CD4-positive, alpha-beta T cell treated with Interleukin-15 for 4 hours (primary cell): ENCODE results near the gene DDX10.
"Not testable (repeated sequence)": the region's sequence is repeated elsewhere in the genome, so short reads cannot be mapped to it uniquely, and the experiment has no call there.

Experiments
- DNase-seq: peaks from one replicate; pipeline ENCODE4 v3.0.0-alpha.2; 2020; ENCODE audit warnings: low spot score

Gene DDX10

DNA sequence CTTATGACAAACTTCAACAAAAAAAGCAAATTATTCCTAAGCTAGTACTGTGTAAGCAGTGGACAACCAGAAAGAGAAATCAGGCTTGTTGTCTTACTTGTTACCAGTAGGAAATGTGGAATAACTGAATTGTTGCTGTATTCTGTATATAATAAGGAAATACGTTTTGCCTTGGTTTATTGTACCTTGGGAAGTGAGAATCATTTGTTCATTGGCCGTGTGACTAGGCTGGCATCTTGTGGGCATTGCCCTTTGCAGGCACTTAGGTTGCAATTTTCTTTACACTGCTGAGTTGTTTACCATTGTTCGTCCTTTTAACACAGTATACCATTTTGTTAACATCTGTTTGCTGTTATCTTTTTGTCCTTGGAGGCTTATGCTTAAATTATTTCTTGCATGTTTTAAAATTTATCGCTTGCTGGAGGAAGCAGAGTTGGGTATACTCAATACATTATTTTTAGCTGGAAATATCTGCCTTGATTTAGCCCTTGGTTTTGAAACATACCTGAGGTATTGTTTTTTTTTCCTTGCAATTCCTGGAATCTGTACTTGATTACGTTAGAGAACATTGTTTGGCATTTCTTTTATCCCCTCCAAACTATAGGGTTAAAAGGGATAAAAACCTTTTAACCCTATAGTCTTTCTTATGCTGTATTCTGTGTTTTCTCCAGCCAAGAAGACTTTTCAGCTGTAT is 109.3 kb downstream of the DDX10 start:
- no peak for DNase-seq

DNA sequence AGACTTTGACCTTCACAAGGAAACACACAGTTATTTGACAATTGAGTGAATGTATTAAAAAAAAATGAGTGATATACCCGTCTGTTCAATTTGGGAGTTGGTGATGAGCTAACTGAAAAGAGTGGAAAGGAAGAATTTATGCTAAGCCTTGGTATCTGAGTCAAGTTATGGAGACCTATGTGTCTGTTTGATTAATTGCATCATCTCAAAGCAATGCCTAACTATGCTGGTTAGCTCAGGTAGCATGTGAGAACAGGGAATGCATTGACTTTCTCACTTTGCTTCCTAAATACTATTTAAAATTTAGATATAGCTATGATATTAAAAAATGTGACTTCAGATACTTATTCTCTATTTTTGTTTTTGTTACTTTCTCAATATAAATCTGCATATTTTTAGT is 110.5 kb downstream of the DDX10 start:
- no peak for DNase-seq

DNA sequence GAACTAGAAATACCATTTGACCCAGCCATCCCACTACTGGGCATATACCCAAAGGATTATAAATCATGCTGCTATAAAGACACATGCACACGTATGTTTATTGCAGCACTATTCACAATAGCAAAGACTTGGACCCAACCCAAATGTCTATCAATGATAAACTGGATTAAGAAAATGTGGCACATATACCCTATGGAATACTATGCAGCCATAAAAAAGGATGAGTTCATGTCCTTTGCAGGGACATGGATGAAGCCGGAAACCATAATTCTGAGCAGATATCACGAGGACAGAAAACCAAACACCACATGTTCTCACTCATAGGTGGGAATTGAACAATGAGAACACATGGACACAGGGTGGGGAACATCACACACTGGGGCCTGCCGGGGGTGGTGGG is 114.3 kb downstream of the DDX10 start:
- DNase-seq = not testable (repeated sequence)

DNA sequence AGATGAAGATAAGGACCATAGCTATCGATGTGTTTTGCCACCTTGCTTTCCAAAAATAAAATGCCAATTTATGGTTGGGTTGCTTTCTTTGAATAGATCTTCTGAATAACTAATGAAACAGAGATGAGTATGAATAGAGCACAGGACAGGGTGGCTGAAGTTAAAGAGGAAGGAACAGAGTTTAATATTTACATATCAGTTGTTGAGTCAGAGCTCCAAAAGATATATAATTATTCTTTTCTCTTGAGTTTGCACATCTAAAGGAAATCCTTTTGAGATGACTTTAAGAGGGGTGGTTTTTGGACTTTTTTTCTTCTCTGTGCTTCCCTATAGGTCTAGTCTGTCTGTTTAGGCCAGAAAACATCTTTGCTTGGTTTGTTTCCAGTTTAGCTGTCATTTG is 115.2 kb downstream of the DDX10 start:
- DNase-seq = no peak

DNA sequence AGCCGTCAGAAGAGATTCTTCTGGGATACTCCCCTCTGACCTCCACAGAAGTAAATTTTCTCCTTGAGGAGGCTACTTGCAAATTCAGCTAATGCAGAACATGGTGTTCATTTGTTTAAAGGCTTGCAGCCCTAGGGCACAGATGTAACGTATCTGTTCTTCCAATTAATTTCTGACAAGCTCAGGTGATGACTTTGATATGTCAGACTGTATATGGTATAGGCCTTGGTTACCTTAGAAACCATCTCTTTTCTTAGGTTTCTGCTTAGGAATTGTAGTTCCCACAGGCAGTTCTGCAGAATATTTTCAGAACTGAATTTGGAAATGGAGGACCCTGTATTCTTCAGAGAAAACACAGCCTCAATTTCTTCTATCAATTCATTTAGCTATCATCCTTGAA is 117.1 kb downstream of the DDX10 start:
- DNase-seq = no peak

DNA sequence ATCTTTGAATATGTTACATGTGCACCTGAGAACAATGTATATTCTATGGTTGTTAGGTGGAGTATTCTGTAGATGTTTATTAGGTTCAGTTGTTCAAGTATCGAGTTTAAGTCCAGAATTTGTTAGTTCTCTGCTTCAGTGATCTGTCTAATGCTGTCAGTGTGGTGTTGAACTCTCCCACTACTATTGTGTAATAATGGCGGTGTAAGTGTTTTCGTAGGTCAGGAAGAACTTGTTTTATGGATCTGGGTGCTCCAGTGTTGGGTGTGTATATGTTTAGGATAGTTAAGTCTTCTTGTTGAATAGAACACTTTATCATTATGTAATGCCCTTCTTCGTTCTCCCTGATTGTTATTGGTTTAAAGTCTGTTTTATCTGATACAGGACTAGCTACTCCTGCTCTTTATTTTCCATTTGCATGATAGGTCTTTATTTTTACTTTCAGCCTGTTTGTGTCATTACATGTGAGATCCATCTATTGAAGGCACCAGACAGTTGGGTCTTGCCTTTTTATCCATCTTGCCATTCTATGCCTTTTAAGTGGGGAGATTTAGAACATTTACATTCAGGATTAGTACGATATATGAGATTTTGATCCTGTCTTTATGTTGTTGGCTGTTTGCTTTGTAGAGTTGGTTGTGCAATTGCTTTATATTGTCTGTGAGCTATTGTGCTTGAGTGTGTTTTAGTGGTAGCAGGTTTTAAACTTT is 121.6 kb downstream of the DDX10 start:
- no peak for DNase-seq

DNA sequence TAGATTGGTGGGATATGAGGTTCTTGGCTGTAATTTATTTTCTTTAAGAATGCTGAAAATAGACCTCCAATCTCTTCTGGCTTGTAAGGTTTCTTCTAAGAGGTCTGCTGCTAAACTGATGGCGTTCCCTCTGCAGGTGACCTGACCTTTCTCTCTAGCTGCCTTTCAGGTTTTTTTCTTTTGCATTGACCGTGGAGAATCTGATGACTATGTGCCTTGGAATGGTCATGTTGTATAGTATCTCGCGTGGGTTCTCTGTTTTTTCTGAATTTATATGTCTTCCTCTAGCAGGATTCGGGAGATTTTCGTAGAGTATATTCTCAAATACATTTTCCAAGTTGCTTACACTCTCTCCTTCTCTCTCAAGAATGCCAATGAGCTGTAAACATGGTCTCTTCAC is 122.2 kb downstream of the DDX10 start:
- DNase-seq = no peak

DNA sequence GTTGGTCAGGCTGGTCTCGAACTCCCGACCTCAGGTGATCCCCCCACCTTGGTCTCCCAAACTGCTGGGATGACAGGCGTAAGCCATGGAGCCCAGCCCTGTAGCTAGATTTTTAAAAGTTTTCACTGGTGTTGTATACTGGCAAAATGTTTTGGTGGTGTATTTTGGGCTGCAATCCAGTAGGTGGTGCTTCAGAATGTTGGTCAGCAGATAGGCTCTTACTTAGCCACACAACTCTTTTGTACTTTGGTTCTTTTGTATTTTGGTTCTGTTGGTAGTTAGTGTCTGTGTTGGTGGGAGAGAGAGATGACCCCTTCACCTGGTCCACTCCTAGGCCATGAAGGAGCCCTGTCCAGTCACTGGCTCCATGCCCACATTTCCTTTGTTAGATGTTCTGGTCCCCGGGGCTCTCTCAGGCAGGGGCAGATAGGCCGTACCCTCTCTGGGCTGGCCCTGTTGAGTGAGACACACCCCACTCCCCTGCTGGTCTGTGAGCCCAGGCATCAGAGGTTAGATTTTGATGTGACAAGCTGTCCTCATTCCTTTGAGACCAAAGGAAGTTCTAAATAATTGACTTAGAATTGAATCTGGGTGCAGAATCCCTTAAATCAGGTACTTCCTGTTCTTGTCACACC is 123.8 kb downstream of the DDX10 start:
- no peak for DNase-seq

DNA sequence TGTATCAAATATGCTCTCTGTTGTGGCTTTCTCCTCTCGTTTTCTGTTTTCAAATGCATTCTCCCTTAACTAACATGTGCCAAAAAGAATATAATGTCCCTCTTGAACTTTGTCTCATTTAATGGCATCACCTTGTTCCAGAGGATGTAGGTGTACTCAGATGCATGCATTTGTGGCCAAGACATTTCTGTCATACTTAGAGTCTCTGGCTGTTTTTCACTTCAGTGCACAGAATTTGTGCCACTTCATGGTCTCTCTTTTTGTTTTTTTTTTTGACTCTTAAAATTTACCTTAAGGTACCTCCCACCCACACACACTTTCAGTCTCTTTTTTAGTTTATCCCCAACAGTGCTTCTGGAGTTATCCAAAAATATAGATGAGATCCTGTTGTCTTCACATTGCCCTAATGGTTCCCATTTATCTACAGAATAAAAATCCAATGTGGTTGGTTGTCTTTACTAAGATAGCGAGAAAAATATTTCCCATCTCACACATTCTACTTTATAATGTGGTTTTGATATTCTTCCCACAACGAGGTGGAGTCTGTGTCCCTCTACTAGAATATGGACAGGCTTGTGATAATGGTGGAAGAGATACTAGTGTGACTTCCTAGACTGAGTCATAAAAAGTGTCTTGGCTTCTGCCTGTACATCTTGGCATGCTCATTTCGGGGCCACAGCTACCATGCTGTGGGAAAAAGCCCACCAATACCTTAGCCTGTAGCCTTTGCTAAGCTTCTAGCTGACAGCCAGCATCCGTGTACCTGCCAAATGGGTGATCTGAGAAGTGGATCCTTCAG is 125.8 kb downstream of the DDX10 start:
- no peak for DNase-seq

DNA sequence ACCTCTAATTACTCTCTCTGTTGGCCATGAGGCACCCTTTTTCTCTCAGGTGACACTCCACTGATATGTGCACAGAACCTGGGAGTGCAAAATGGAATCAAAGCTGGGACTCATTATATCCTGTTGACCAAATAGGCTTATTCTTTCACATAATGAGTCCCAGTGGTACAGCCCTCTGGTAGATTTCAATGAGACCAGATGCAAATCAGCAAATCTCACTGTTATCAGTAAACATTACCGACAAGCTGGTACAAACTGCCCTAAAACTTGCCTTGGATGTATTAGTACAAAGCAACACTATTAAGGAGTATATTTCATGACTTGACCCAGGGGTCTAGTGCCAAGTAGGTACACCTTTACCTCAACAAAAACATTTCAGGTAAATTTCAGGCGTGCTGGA is 128.3 kb downstream of the DDX10 start:
- DNase-seq = no peak

DNA sequence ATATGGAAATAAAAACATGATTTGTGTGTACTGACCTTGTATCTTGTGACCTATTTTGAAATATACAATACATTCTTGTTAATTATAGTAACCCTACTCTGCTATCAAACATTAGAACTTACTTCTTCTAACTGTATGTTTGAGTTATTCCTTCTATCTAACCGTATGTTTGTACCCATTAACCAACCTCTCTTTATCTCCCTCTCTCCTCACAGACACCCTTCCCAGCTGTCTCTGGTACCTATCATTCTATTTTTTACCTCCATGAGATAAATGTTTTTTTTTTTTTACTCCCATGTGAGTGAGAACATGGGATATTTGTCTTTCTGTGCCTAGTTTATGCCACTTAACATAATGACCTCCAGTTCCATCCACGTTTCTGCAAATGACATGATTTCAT is 128.7 kb downstream of the DDX10 start:
- no peak for DNase-seq

DNA sequence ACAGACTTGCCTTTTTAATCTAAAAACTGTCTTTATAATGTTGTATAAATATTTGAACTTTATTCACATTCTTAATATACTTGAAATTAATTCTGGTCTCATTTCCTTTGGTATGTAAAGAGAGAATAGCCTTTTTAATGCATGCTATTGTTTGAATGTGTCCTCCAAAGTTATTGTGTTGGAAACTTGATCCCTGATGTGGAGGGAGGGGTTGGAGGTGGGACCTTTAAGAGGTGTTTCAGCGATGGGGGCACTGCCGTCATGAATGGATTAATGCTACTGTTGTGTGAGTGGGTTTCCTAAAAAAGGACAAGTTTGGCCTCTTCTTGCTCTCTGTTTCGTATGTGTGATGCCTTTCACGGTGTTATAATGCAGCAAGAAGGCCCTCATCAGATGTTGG is 131.7 kb downstream of the DDX10 start:
- no peak for DNase-seq

DNA sequence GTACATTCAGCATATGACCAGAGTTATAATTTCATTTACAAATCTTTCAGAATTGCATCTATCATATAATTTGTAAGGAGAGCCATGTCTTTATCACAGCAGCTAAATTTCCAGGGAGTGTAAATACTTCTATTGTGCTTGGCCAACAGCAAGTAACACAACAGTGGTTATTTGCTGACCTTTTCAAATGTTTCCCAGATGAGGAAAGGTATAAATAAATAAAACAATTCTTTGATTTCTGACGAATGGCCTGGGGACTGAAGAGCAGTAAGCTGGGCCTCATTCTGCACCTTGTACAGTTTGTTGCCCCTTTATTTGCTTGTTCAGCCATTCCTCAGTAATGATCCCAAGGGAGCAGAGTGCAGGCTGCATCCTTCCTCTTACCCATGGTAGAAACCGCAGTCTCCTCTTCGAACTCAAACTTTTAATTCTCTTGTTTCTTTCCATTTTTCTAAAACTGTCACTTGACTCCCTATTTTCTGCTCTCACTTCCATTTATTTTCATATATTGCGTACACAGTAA is 132.8 kb downstream of the DDX10 start:
- no peak for DNase-seq

DNA sequence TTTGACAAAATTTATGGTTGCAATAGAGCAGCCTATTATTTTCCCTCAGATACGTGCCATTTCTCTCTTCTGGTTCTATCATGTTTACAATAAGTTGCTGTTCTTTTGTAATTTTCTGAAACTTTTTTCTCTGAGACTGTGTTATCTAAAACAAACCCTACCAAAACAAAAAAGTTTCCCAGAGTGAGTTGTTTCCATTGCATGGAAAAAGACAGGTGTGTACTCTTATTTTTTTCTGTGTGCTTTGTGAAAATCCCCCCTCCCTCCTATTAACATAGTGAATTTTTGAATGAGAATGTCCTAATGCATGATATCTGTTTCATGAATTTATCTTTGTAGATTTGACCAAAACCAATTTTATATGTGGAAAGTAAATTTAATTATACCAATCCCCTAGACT is 137.6 kb downstream of the DDX10 start:
- DNase-seq = no peak

DNA sequence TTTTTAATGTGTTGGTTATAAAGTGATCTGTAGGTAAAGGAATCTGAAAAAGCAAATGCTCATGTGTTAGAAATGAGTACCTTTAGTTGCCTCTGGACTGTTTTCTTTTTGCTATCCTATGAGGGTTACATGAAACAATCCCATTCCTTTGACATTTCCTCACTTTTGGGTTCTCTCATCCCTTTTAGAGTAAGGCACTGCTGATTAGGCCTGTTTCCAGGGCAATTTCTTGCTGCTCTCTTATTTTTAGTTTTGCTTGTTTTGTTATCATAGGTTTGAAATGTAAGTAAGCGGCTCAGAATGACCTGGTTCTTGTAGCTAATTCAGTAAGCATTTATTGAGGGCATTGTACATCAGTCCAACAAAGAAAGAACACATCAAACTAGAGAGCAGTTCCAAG is 138.9 kb downstream of the DDX10 start:
- DNase-seq = no peak

DNA sequence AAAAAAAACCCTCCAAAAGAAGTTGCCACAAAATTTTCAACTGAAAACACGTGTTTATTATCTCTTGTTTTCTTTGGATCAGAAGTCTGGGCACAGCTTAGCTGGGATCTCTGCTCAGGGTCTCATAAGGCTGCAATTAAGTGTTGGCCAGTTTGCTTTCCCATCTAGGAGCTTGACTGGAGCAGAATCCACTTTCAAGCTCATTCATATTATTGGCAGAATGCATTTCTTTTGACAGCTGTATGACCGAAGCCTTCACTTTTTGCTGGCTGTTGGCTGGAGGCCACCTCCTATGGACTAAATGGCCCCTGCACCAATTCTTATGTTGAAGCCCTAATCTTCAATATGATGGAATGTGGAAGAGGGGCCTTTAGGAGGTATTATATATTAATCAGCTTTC is 139.6 kb downstream of the DDX10 start:
- no peak for DNase-seq

DNA sequence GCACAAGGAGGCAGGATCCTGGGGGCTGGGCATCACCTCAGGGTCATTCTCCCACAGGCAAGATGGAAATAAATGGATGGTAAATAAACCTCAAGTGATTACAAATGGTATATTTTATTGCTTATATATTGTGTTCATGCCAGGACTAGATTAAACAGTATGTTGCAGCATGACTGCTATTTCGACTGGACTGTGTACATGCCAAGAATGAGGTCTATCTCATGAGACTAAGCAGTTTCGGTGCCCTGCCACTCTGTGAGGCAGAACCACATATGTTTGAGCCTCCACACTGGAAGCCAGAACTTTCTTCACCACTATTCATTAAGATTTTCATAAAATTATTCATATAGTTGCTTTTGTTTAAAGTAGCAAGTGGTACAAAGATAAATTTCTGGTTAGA is 140.2 kb downstream of the DDX10 start:
- no peak for DNase-seq

DNA sequence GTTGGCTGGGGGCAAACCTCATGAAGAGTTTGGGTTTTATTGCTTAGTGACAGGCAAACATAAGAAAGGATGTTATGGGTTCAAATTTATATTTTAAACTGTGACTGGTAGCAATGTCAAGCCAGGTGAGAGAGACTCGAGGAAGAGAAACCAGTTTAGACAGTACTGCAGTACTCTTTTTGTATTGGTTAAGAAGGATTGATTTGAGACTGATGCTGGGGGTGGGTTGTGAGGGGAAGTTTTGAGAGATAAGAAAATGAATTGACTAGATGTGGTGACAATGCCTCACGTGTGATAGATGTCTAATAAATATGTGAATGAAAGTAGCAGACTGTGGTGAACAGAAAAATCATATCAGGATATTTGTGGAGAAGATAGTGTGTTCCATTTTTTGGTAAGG is 142.4 kb downstream of the DDX10 start:
- no peak for DNase-seq

DNA sequence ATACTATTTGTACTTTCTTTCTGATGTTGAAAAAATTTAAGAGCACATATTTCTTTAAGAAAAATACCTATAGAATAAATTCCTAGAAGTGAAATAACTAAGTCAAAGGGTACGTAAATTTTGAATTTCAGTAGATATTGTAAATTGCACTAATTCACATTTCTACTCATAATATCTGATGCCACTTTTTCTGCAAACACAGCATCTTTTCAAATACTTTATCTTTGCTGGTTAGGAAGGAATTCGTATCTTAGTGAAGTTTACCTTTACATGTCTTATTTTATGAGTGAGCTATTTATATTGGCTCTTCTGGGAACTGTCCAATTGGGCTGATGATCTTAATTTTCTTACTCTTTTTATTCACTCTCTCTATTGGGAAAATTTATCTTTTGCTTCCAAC is 148.2 kb downstream of the DDX10 start:
- no peak for DNase-seq

DNA sequence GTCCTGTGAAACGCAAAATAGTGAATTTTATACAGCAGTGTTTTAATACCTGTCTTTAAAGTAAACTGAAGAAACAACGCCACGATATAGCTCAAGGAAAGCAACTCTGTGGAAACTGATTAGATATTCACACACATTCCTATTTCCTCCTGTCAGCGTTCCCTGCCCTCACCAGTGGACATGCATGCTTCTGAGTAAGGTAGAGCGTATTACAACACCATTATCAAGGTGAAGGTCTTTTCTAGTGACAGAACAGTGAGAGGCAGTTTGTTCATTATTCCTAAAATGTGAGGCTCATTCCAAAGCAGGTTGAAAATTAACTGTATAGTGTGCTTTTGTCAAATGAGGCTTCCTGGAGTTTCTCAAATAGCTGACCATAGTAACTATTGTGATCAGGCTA is 153.1 kb downstream of the DDX10 start:
- no peak for DNase-seq

DNA sequence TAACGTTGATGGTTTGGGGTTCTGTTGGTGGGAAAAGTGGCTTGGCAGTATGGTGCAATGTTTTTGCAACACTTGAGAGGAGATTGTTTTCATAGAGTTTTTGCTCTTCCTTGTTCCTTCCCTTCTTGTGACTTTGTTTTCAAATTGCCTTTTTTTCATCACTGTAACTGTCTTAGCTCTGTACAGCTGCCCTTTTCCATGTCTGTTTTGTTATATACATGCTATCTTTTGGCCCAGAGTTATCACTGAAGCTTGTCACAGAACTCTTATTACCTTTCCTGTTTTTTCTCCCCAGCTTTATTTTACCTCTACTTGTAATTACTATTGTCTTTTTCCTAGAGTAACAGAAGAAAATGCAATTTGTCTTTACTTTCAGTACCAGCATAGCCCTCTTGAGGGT is 154.1 kb downstream of the DDX10 start:
- no peak for DNase-seq

DNA sequence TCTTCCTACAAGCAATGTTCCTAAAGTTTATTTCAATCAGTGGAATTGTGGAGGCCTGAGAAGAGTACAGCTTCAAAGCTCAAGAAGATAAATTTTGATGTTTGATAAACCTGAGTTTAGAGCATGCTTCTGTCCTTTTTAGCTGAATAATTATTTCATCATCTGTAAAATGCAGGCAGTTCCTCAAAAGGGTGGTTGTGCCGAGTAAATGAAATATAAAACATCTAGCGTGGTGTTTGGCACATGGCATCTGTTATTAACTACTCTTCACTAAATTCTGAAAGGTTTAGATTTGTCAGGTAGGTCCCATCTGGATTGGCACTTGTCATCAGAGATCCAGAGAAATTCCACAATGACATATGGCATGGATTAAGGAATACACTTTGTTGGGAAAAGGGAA is 155.1 kb downstream of the DDX10 start:
- no peak for DNase-seq

DNA sequence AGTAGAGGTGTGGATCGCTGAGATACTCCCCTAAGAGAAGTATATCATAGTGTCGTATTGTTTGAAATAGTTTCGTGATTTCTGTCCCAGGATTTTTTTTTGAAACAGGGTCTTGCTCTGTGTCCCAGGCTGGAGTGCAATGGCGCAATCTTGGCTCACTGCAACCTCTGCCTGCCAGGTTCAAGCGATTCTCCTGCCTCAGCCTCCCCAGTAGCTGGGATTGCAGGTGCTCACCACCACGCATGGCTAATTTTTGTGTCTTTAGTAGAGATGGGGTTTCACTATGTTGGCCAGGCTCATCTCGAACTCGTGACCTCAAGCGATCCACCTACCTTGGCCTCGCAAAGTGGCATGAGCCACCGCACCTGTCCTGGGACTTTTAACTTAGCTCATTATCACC is 159.1 kb downstream of the DDX10 start:
- not testable (repeated sequence) for DNase-seq
